Upper lobe of right lung (tissue), 1 donor: ENCODE measurements around the gene ALG12. TPM values are rescaled to one million over a fixed set of nuclear protein-coding genes. Genes with fewer than 3 reads are reported as not detected.

Experiments used
- ATAC-seq: fragments of 200-7000 bp; cut with Tn5 transposase; one replicate; pipeline ENCODE4 v1.9.1; 2020; ENCODE audit warnings: mild to moderate bottlenecking, moderate library complexity
- DNase-seq: peaks from one replicate; pipeline ENCODE4 v3.0.0-alpha.2; 2020
- H3K27ac ChIP-seq: fragments of 200-600 bp; one replicate; pipeline ENCODE4 v1.8.0; 2022
- H3K27me3 ChIP-seq: fragments of 200-600 bp; one replicate; pipeline ENCODE4 v1.8.0; 2022; ENCODE audit warnings: mild to moderate bottlenecking
- H3K36me3 ChIP-seq: fragments of 200-600 bp; one replicate; pipeline ENCODE4 v1.8.0; 2022
- H3K4me1 ChIP-seq: fragments of 200-600 bp; one replicate; pipeline ENCODE4 v1.8.0; 2022
- H3K4me3 ChIP-seq: fragments of 200-600 bp; one replicate; pipeline ENCODE4 v1.8.0; 2022; ENCODE audit warnings: mild to moderate bottlenecking
- H3K9me3 ChIP-seq: fragments of 200-600 bp; one replicate; pipeline ENCODE4 v1.8.0; 2022
- intact Hi-C: fragments of 100-400 bp; cut with DNase I; formaldehyde crosslinking; loops from one replicate; pipeline ENCODE4 v1.11.0; 2022
- total RNA-seq: library from RNA; stranded (reverse); fragmentation: NEBNext Ultra II Directional; extraction: Animal tissue kit (Norgen Biotek cat#: 25700); gene quantifications from one replicate; pipeline ENCODE4 v1.2.1, GENCODE V29; 2021
- TF ChIP-seq, protein P1 (sequence below): fragments of 200-600 bp; IDR thresholded peaks from one replicate; pipeline ENCODE4 v1.8.0; 2022; ENCODE audit warnings: antibody characterized with exemption
- donor health status: DM: no; HTN: yes; CAD: no; lungs with severe emphysema.

The ALG12 gene
- total RNA-seq, 1 donor from 2014 or later: 28.1 TPM

DNA sequence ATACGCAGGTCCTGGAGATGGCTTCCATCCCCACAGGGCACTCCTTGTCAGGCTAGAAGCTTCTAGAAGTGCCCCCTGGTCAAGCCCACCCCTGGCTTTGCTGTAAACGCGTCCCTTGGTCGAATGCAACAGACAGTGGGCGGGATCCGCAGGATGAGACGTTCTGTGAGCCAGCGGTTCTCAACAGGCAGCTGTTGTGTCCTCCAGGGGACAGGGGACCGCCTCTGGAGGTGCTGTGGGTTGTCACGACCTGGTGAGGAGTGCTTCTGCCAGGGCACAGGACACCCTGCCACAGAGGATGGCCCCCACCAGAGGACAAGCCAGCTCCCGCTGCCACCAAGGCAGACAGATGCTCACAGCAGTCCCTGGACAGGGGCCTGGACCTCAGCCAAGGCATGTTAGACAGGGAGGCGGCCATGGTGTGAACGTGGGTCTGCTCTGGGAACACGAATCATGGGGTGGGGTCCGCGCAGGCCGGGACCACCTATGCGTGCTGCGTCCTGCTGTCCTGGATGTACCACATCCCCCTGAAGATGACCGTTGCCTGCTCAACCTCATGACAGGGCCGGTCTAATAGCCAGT, 11.8 kb upstream of the ALG12 start:
- Histone ChIP-seq H3K36me3 (no peaks in the 10 kb centered on the region), H3K27ac (no peak overlapping the region), H3K4me1 (peaks cover 41% of the 10 kb centered on the region), H3K27me3 (peaks cover 9% of the 10 kb centered on the region), H3K9me3 (no peaks in the 10 kb centered on the region), H3K4me3 (no peak overlapping the region)
- TF ChIP-seq, protein P1, sequence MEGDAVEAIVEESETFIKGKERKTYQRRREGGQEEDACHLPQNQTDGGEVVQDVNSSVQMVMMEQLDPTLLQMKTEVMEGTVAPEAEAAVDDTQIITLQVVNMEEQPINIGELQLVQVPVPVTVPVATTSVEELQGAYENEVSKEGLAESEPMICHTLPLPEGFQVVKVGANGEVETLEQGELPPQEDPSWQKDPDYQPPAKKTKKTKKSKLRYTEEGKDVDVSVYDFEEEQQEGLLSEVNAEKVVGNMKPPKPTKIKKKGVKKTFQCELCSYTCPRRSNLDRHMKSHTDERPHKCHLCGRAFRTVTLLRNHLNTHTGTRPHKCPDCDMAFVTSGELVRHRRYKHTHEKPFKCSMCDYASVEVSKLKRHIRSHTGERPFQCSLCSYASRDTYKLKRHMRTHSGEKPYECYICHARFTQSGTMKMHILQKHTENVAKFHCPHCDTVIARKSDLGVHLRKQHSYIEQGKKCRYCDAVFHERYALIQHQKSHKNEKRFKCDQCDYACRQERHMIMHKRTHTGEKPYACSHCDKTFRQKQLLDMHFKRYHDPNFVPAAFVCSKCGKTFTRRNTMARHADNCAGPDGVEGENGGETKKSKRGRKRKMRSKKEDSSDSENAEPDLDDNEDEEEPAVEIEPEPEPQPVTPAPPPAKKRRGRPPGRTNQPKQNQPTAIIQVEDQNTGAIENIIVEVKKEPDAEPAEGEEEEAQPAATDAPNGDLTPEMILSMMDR: no peak
- ATAC-seq (no peak), DNase-seq (no peak)
- intact Hi-C loops: loop anchor here (2.0 to 10.0 kb wide), 2 partner anchors 55 to 101 kb away; no protein-coding TSS in a partner anchor

DNA sequence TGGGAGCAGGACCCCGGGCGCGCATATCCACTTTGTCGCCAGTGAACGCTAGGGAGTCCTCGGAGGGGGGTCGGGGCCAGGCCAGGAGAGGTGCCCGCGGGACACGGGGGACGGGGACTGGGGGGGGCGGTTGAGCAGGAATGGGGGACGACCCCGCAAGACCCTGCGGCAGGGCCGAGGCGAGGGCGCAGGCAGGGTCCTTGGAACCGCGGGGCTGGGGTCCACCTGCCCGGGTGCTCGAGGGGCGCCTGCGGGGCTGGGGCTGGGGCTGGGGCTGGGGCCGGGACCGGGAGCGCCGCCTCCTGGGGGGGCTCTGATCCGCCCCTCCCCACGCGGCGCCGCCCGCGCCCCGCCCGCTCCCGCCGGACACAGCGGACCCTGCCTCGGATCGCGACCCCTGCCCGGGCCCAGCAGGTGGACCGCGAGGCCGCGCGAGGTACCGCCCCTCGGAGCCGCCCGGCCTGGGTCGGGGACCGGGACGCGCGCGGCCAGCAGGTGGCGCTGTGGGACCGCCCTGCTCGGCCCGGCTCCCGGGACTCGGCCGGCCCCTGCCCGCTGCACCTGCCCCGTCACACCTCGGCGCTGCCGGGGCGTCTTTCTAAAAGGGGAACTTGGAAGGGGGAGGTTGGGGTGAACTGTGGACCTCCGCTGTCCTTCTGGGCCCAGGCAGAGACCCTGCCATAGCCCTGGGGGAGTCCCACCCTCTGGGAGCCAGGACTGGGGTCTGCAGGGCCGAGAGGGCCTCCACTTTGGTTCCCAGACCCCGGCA, 11.2 kb upstream of the ALG12 start:
- DNase-seq: peak; percentile 86
- TF ChIP-seq, protein P1: peak; percentile 72
- peak; percentile 73 for ATAC-seq
- intact Hi-C loops: no loop called here
- Histone ChIP-seq H3K36me3 (no peaks in the 10 kb centered on the region), H3K9me3 (no peaks in the 10 kb centered on the region), H3K4me1 (peaks cover 34% of the 10 kb centered on the region), H3K4me3 (no peak overlapping the region), H3K27ac (no peak overlapping the region), H3K27me3 (peaks cover 9% of the 10 kb centered on the region)

DNA sequence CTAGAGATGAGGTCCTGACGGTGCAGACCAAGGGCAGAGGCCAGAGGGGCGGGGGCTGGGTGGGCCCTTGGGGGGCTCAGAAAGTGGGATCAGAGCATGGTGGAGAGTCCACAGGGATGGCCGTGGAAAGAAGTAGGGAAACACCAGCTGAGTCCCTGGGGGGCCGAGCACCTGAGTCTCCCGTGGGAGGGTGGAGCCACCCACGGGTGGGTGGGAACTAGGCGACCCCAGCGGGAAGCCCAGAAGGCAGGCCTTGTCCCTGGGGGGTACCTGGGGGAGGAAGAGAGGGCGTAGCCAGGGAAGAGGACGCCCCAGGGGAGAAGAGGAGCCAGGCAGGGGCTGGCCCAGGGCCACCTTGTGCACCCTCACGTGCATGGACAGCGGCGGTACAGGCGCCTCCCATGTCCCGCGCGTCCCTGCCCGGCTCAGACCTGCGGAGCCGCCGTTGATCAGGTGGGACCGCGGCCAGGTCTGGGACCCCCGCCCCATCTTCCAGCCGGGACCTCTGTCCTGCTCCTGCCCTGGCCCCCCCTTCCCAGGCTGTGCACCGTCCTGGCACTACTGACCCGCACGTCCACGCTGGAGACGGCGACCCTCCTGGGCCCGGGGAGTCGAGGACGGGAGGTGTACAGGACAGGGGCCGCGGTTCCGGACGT, 10.4 kb upstream of the ALG12 start:
- intact Hi-C loops: no loop called here
- no peak overlapping the region for H3K4me3 ChIP-seq
- H3K36me3 ChIP-seq: no peaks in the 10 kb centered on the region
- H3K9me3 ChIP-seq: no peaks in the 10 kb centered on the region
- peaks cover 9% of the 10 kb centered on the region for H3K27me3 ChIP-seq
- H3K27ac ChIP-seq: no peak overlapping the region
- ATAC-seq (no peak), DNase-seq (no peak)
- TF ChIP-seq, protein P1: no peak
- peaks cover 27% of the 10 kb centered on the region for H3K4me1 ChIP-seq

DNA sequence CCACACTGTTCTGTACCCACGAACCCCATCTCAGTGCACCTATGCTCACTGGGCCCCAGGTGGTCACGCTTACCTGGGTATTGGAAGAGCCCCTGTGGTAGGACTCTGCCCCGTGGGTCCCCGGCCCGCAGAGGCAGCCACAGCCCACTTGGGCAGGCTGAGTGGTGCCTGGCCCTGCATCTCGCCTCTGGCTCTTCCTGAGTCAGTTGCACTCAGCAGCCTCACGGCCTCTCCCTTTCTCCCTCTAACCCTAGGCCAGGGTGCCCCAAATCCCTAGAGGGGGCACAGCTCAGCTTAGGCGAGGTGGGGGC, 9.9 kb upstream of the ALG12 start:
- H3K27me3 ChIP-seq: peaks cover 9% of the 10 kb centered on the region

DNA sequence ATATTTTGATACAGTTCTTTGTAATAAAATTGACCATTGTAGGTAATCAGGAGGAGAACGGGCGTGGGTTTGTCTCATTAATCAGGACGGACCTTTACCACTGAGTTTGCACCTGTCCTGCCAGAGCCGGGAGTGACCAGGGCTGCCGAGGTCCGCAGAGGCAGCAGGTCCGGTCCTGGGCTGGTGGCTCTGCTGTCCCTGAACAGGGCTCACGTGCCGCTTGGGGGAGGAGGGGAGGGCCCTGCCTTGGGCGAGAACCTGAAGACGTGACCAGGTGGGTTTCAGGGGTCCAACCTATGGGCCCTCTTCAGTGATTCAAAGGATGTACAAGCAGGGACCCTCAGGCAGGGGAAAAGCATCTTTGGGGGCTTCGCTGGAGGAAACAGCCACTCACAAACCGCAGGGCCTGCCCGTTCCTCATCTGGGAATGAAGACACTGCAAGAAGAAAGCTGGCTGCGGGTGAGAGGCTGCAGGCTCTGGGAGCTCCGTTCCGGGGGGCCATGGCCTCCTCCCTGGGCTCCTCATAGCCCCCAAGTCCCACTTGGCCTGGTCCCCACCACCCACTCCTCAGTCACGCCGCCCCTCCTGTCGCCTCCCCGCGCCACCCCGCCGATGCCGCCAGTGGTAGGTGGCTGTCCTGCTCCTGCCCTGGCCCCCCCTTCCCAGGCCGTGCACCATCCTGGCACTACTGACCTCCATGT, 9.4 kb upstream of the ALG12 start:
- Histone ChIP-seq H3K27ac (no peak overlapping the region), H3K4me1 (peaks cover 17% of the 10 kb centered on the region), H3K9me3 (no peaks in the 10 kb centered on the region), H3K4me3 (no peak overlapping the region), H3K36me3 (no peaks in the 10 kb centered on the region), H3K27me3 (peaks cover 9% of the 10 kb centered on the region)
- no peak for DNase-seq
- intact Hi-C loops: no loop called here
- no peak for ATAC-seq
- TF ChIP-seq, protein P1: no peak

More for the DNA sequence above, 9.9 kb upstream of the ALG12 start:
- H3K9me3 ChIP-seq: no peaks in the 10 kb centered on the region
- H3K36me3 ChIP-seq: no peaks in the 10 kb centered on the region
- intact Hi-C loops: no loop called here
- H3K27ac ChIP-seq: no peak overlapping the region
- no peak for ATAC-seq
- no peak for DNase-seq
- TF ChIP-seq, protein P1: no peak
- peaks cover 22% of the 10 kb centered on the region for H3K4me1 ChIP-seq
- H3K4me3 ChIP-seq: no peak overlapping the region
